ENCODE data around the gene KRTAP10-12.
"Not testable (repeated sequence)": the region's sequence is repeated elsewhere in the genome, so short reads cannot be mapped to it uniquely, and the experiment has no call there.

Gene KRTAP10-12, protein sequence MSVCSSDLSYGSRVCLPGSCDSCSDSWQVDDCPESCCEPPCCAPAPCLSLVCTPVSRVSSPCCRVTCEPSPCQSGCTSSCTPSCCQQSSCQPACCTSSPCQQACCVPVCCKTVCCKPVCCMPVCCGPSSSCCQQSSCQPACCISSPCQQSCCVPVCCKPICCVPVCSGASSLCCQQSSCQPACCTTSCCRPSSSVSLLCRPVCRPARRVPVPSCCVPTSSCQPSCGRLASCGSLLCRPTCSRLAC

DNA sequence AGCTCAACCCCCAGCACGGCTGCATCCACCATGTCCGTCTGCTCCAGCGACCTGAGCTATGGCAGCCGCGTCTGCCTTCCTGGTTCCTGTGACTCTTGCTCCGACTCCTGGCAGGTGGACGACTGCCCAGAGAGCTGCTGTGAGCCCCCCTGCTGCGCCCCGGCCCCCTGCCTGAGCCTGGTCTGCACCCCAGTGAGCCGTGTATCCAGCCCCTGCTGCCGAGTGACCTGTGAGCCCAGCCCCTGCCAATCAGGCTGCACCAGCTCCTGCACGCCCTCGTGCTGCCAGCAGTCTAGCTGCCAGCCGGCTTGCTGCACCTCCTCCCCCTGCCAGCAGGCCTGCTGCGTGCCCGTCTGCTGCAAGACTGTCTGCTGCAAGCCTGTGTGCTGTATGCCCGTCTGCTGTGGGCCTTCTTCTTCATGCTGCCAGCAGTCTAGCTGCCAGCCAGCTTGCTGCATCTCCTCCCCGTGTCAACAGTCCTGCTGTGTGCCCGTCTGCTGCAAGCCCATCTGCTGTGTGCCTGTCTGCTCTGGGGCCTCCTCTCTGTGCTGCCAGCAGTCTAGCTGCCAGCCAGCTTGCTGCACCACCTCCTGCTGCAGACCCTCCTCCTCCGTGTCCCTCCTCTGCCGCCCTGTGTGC lies at the start of gene KRTAP10-12:
TSS of gene KRTAP10-12 (plus strand) at position 1 of the 639 bp plus-strand sequence. CDS start at position 31, 30 bp downstream.
- DNase-seq (ENCODE audit: low read depth): not testable (repeated sequence)

DNA sequence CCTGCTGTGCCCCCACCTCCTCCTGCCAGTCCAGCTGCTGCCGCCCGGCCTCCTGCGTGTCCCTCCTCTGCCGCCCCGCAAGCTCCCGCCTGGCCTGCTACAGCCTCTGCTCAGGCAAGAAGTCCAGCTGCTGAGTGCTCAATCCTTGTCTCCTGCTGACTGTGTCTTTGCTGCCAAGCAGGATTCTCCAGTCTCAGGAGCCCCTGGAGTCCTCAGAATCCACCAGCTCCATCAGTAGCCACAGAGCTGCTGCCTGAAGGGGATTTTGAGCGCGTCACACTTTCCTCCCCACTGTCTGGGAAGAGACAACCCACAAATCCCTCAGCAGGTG lies 49.8 kb upstream of the KRTAP10-12 start:
- no peak for DNase-seq (ENCODE audit: low read depth)

DNA sequence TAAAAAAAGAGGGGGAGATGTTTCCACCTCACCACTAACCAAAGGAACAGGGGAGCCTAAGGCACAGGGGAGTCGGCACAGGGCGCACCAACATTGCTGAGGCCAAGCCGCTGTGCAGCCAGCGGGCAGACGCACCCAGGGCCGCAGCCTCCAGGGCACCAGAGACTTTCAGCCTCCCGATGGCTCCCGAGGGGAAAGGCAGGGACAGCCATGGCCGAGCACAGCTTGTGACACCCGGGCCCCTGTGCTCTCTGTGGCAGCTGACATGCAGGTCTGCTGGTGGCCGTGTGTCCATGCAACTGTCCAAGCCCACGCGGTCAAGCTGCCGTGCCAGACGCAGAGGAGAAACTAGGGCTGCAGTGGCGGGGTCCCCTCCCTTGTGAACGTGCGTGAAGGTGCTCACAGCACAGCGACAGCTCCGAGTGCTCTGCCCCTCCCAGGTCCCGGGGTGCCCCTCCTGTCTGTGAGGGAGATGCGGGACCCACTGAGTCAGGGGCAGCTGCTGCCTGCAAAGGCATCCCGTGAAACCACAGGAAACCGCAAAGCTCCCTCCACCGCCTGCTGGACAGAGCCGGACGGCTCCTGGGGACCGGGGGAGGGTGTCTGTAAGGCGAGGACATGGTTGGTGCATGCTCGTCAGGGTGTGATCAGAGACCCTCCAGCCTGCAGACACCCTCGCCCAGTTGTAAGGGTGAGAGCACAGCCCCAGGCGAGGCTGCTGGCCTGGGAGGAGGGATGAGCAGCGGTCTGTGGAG lies 48.2 kb upstream of the KRTAP10-12 start:
- DNase-seq (ENCODE audit: low read depth): no peak

DNA sequence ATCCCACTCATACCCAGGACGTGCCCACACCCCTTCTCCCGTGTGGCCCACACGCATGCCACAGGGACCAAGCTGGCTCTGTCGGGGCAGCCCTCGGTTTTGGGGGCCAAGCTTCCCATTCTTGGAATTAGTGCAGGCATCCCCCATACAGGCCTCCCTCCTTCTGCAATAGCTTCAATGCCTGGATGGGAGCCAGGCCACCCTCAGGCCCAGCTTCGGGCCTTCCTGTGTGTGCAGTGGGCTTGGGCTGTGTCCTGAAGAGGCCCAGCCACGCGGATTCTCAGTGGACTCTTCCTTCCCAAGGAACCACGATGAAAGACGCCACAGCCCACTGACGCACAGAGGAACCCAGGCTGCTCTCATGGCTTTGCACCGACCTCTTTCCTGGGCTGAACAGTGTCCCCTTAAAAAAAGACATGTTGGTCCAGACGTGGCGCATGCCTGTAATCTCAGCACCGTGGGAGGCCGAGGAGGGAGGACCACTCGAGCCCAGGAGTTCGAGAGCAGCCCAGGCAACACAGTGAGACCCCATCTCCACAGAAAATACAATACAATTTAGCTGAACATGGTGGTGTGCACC lies 47.4 kb upstream of the KRTAP10-12 start:
- DNase-seq (ENCODE audit: low read depth): no peak

DNA sequence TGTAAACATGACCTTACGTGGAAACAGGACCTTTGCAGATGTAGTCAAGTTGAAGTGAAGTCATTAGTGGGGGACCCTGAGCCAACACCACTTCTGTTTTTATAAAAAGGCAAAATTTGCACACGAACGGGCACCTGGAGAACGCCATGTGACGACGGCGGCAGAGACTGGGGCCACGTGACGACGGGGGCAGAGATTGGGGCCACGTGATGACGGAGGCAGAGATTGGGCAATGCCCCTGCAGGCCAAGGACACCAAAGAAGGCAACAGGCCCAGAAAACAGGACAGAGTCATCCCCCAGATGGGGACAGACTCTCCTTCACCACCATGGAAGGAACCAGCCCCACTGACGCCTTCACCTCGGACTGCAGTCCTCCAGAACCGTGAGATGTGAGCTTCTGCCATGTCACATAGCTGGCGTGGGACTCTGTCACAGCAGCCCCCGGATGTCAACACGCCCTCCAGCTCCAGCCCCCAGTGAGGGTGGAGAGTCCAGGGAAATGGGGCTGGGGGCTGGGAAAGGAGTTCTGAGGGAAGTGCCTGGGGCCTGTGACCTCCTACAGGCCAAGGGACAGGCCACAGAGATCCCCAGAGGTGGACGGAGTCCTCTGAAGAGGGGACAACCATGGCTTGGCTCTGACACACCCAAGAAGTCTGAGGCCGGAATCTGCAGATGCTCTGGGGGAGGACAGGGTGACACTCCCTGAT lies 46.6 kb upstream of the KRTAP10-12 start:
- no peak for DNase-seq (ENCODE audit: low read depth)

DNA sequence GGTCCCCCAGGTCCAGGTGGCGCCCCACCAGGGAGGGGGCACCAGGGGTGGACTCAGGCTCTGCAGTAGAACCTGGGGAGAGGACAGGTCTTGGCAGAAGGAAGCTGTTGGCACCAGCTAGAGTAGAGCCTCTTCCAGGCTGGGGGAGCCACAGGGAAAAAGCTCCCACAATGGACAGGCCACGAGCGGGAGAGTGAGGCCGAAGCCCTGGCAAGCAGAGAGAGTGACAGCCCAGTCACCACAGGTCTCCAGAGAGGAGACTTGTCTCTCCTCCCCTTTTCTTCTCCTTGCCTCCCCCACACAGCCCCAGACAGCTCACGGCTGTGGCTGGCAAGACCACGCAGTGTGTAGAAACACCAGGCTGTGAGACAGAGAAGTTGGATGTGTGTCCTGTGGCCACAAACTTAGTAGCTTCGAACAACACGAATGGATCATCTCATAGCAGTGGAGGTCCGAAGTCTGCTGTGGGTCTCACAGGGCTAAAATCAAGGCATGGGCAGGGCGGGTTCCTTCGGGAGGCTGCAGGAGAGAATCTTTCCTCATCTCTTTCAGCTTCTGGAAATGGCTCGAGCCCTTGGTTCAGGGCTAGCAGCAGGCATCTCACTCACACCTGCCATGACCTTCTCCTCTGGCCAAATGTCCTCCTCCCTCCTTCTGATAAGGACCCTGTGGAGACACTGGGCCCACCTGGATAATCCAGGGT lies 45.8 kb upstream of the KRTAP10-12 start:
- no peak for DNase-seq (ENCODE audit: low read depth)

DNA sequence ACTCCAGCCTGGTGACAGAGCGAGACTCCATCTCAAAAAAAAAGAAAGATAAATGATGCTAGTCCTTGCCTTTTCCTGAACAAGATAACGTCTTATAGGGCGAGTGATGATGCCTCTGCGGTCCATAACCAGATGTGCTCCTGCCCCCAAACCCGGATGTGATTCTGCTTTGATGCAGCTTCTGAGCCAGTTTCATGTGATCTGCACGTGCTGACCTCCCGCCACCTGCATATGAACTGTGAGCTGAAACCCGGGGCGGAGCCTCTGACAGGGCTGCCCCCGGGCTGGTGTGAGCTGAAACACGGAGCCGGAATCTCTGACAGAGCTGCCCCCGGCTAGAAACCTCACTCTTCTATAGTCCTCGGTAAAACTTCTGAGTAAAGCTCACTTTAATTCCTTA lies 43.8 kb upstream of the KRTAP10-12 start:
- DNase-seq (ENCODE audit: low read depth): no peak

DNA sequence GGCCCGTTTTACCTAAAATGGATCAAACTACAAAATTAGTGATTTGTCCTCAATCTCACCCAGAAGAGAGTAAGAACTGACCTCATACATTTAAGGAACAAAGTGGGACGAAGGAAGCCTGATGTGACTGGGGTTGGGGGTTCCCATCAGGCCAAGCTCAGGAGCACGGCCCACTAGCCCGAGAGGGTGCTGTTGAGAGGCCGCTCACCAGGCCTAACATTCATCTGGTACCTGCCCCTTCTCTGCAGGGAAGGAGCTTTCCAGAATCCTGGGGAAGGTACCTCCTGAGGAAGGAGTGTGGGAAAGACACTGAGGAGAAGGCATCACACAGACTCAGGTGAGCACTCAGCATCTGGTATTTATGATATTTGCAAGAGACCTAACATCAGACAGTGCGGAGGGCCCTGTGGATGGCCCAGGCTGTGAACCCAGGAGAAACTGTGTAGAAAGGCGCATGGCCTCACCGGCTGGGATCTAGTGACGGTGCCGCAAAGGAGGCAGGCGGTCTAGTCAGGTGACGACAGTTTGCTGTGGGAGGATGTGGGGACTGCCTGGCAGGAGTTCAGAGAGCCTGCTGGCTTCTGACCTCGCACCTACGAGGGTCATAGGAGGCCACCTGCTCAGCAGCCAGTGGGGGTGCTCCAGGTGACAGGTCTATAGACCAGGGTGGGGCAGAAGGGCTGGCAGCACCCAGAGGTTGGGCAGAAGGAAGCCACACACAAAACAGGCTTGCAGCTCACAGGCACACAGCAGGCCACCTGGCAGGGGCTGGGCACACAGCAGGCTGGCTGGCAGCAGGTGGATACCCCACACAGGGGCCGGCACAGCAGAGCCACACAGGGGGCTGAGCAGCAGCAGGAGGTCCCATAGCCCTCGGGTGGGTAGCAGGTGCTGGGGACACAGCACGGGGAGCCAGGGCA lies 43.1 kb upstream of the KRTAP10-12 start:
- no peak for DNase-seq (ENCODE audit: low read depth)

DNA sequence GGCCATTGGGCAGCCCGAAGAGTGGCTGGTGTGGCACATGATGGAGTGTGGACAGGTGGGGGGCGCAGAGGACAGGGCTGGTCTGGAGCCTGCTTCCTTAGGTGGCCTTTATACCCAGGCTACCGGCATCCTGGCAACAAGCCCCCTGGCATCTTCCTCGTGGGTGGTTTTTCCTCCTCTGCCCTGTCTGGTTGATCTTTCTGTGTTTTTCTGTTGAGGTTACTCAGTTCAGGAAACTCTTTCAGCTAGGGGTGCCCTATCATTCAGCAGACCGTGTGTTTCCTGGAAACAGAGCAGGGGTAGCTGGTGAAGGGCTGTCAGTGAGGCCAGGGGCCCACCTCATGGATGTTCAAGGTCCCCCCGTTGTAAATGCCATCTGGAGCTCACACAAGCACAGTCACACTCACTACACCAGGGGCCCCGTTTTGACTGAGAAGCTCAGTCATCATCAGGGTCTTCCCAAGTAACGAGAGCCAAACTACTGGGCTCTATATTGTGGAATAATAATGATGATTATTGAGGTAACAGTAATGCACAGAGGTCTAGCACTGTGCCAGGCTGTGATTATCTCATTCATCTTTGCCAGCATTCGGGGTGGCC lies 42.3 kb upstream of the KRTAP10-12 start, which contains the start of gene KRTAP12-4:
TSS of gene KRTAP12-4 (minus strand) at position 84 of the 600 bp plus-strand sequence. CDS start at position 39, 45 bp downstream.
- DNase-seq (ENCODE audit: low read depth): no peak

DNA sequence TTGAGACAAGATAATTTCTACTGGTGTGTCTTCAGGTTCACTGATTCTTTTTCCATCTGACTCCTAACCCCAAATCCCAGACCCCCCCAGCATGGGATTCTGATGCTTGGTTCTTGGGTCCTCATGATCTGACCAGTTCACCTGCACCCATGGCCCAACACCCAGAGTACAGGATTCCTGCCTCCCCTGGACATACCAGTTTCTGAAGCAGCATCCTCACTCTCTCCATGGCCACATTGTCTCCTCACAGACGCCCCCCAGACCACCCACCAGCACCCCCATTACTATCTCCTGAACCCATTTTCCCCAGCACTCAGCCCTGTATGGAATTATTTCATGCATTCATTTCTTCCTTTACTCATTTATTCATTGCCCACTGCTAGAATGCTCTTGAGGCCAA lies 40.1 kb upstream of the KRTAP10-12 start:
- no peak for DNase-seq (ENCODE audit: low read depth)

DNA sequence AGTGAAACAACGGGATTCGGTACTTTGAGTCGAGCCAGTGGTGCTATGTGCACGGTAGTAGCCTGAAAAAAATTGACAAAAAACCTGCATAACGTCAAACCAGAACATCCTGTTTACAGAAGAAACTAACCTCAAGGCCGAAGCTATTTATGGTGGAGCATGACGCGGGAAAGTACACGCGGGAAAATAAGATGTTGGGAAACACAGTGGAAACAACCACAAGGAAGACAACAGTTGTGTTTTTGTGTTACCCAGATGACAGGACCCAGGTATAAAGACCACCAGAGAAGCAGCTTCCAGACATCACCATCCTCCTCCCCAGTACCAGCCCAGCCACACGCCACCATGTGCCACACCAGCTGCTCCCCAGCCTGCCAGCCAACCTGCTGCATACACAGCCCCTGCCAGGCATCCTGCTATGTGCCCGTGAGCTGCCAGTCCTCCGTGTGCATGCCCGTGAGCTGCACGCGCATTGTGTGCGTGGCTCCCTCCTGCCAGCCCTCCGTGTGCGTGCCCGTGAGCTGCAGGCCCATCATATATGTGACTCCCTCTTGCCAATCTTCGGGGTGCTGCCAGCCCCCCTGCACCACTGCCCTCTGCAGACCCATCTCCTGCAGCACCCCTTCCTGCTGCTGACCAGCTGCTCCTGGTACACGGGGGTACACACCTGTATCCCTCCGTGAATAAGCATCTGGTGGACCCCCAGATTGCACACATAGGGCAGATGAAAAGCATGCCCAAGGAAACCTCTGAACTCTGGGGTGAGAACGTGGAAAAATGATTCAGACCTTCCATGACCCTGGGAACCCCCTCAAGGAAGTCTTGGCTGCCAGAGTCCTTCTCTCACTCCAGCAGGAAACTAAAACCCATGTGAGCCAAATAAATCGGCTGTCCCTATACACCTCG lies 39.1 kb upstream of the KRTAP10-12 start, which contains the start of gene KRTAP12-3:
TSS of gene KRTAP12-3 (plus strand) at position 298 of the 906 bp plus-strand sequence. CDS start at position 346, 48 bp downstream.
- DNase-seq (ENCODE audit: low read depth): no peak

DNA sequence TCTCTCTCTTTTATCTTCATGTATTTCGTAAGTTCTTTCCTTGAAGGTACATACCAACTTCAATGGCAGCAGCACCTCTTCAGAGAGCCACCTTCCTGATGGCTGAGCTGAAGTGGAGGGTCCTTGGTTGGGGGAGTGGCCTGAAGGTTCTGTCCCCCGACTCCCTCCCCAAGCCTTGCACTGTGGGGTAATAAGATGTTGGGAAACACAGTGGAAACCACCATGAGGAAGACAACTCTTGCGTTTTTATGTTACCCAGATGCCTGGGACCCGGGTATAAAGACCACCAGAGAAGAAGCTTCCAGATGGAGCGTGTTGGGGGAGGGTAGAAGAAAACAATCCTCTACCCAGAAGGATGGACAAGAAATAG lies 38.4 kb upstream of the KRTAP10-12 start:
- no peak for DNase-seq (ENCODE audit: low read depth)

DNA sequence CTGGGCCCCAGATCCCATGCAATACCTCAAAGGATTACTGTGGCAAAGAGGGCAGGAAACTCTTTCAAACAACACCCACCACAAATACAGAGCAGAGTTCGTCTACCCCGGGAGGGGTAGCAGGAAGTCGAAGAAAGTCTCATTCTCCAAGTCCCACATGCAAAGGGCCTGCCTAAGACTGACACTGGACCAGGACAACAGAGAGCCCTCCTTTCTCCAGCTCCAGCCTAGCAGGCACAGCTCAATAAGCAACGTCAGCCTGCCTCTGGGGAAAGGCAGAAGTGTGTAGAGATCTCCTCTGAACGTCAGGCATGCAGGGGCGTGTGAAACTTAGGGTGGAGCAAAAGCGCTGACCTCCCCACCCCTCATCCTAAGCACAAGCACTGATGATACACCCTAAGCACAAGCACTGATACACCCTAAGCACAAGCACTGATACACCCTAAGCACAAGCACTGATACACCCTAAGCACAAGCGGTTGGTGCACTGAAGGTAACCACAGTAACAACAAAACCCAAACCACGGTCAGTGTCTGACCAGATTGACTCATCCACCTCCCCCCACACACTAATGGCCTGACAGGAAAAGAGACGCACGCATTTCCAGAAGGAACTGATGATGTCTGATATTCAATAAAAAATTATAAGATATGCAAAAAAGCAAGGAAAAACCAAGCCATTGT lies 37.9 kb upstream of the KRTAP10-12 start:
- no peak for DNase-seq (ENCODE audit: low read depth)

DNA sequence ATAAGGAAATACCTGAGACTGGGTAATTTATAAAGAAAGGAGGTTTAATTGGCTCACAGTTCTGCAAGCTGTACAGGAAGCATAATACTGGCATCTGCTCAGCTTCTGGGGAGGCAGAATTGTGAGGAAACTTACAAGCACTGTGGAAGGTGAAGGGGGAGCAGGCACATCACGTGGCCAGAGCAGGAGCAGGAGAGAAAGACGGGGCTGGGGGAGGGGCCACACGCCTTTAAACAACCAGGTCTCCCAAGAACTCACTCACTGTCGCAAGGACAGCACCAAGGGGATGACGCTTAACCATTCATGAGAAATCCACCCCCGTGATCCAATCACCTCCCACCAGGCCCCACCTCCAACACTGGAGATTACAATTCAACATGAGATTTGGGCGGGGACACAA lies 35.4 kb upstream of the KRTAP10-12 start:
- DNase-seq (ENCODE audit: low read depth): not testable (repeated sequence)

DNA sequence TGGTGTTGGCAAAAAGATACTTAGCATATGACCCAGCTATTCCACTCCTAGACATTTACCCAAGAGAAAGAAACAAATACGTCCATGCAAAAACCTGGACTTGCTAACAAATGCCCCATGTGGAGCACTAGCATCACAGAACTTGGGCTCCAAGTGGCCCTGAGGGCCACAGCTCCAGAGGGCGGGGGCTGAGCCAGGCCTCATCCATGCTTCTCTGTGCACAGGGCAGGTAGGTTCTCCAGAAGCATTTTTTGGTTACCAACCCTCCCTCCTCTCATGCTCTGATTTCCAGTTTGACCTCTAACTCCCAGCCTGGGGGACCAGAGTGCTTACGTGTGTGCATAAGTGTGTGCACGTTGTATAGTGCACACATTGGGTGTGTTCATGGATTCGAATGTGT lies 32.3 kb upstream of the KRTAP10-12 start:
- no peak for DNase-seq (ENCODE audit: low read depth)

DNA sequence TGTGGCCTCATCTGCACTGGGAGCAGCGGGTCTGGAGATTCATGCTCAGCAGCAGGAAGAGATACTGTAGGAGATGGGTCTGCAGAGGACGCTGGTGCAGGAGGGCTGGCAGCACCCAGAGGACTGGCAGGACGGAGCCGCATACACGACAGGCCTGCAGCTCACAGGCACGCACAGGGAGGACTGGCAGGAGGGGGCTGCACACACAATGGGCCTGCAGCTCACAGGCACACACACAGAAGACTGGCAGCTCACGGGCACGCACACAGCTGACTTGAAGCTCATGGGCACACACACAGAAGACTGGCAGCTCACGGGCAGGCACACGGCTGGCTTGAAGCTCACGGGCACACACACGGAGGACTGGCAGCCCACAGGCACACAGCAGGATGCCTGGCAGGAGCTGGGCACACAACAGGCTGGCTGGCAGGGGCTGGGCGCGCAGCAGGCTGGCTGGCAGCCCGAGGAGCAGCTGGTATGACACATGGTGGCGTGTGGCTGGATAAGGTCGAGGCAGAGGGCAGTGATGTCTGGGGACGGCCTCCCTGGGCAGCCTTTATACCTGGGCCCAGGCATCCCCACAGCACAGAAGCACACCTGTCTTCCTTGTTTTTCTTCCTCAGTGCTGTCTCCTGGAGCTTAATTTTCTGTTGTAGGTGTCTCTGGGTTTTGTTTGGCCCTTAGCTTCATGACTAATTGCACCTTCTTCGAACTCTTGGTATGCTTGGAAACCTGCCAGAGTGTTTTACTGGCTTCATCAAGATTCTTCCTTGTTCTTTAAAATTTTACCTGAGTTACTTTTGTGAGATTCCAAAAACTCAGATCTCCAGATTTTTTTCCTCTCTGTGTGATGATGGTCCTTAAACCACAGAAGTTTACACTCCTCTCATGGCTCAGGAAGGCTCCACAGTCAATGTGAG lies 30.3 kb upstream of the KRTAP10-12 start, which contains the start of gene KRTAP12-2:
TSS of gene KRTAP12-2 (minus strand) at position 527 of the 920 bp plus-strand sequence. CDS start at position 486, 41 bp downstream.
- DNase-seq (ENCODE audit: low read depth): no peak

DNA sequence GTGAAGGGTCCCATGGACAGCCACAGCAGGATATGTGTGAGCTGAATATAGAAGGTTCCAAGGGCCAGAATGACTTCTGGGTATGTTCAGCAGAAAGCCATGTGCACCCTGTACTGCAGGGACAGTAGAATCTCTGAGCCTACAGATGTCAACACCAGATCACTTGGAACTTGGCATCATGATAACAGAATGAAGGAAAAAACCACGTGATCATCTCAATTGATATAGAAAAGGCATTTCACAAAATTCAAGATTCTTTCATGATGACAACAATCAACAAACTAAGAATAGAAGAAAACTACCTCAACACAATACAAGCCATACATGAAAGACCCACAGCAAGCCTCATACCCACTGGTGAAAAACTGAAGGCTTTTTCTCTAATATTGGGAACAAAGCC lies 29.4 kb upstream of the KRTAP10-12 start:
- DNase-seq (ENCODE audit: low read depth): no peak

All from GM04503 (cell line).